Astrocyte (in vitro differentiated cells and primary cell): ENCODE data around the gene FUNDC2.

Experiments
- CTCF ChIP-seq: IDR thresholded peaks from 2 replicates; pipeline ENCODE4 v1.5.1; 2011; ENCODE audit warnings: low read depth, mild to moderate bottlenecking, inconsistent platforms, low read length, moderate library complexity; ENCODE audit not compliant: insufficient read depth
- EZH2 ChIP-seq: IDR thresholded peaks from 2 replicates; pipeline ENCODE4 v1.6.1; 2012; ENCODE audit warnings: mild to moderate bottlenecking, low read length, inconsistent platforms; ENCODE audit not compliant: insufficient read depth

- TF ChIP-seq CTCF (no peak), EZH2 (no peak)
These were observed 45.6 kb upstream of the FUNDC2 start for GRCh38 chrX:154981116-154981411.
